MCF 10A (cell line): Measurements from ENCODE around the gene TMBIM6. TPM values are rescaled to one million over a fixed set of nuclear protein-coding genes. Genes with fewer than 3 reads are reported as not detected.
A peak's percentile ranks its signal among the peaks of the same experiment; 100 is the strongest.

Source experiments
- BruUV-seq: library from RNA; stranded (reverse); fragments of 400-500 nt; replicated peaks from 2 replicates; lab custom pipeline; 2021; lab: Mats Ljungman, UMichigan
- CTCF ChIA-PET: fragments of 300-600 bp; sonication (Branson Sonifier 250); formaldehyde crosslinking; extraction: SDS; loops from one replicate; lab custom pipeline; 2021; ENCODE audit warnings: antibody characterized with exemption, inconsistent platforms; lab: Yijun Ruan, JAX
- POLR2A ChIA-PET: fragments of 300-600, 350-650 bp; sonication (Branson Sonifier 250); formaldehyde crosslinking; extraction: SDS; loops from one replicate; lab custom pipeline; 2020; ENCODE audit warnings: antibody characterized with exemption, inconsistent platforms; lab: Yijun Ruan, JAX
- DNase-seq: peaks from one replicate; pipeline ENCODE4 v3.0.0-alpha.2; 2018; ENCODE audit not compliant: unreplicated experiment
- H3K27ac Mint-ChIP-seq: one replicate; pipeline ENCODE4 v1.8.0; 2022; ENCODE audit warnings: mild to moderate bottlenecking, low read depth, mixed read lengths; ENCODE audit not compliant: unreplicated experiment
- H3K27me3 Mint-ChIP-seq: one replicate; pipeline ENCODE4 v1.8.0; 2022; ENCODE audit warnings: mixed read lengths; ENCODE audit not compliant: insufficient read depth, unreplicated experiment
- H3K36me3 Mint-ChIP-seq: one replicate; pipeline ENCODE4 v1.8.0; 2022; ENCODE audit warnings: mild to moderate bottlenecking, moderate library complexity, mixed read lengths; ENCODE audit not compliant: insufficient read depth, unreplicated experiment
- H3K4me1 Mint-ChIP-seq: one replicate; pipeline ENCODE4 v1.8.0; 2022; ENCODE audit warnings: mixed read lengths; ENCODE audit not compliant: insufficient read depth, unreplicated experiment
- H3K4me3 Mint-ChIP-seq: one replicate; pipeline ENCODE4 v1.8.0; 2022; ENCODE audit warnings: mild to moderate bottlenecking, moderate library complexity, mixed read lengths; ENCODE audit not compliant: unreplicated experiment
- H3K9me3 Mint-ChIP-seq: one replicate; pipeline ENCODE4 v1.8.0; 2022; ENCODE audit warnings: mixed read lengths; ENCODE audit not compliant: unreplicated experiment
- CTCF ChIP-seq: fragments of 200-600 bp; IDR thresholded peaks from one replicate; pipeline ENCODE4 v1.8.0; 2022; ENCODE audit warnings: antibody characterized with exemption, mild to moderate bottlenecking; ENCODE audit not compliant: unreplicated experiment
- intact Hi-C: fragments of 100-400 bp; cut with micrococcal nuclease; formaldehyde crosslinking; loops from 2 replicates; pipeline ENCODE4 v1.14.1; 2022
- total RNA-seq: library from RNA; stranded (reverse); gene quantifications from 2 replicates; pipeline ENCODE4 v1.2.3, GENCODE V29; 2022

The TMBIM6 gene
- total RNA-seq, 1 experiment from 2014 or later: 517 TPM

- CTCF ChIA-PET: interaction anchor here (0.6 to 1.8 kb wide), 7 partner anchors 13 to 442 kb away, joined by 3 to 6 read pairs (median 3); partner anchors contain the start of gene TMBIM6
- no peak for TF ChIP-seq CTCF
- Mint-ChIP-seq H3K36me3 (no peaks in the 10 kb centered on the region), H3K4me3 (no peak overlapping the region), H3K27me3 (peaks cover 22% of the 10 kb centered on the region), H3K4me1 (peaks cover 4% of the 10 kb centered on the region), H3K27ac (no peak overlapping the region), H3K9me3 (no peaks in the 10 kb centered on the region)
- DNase-seq: no peak
- intact Hi-C loops: no loop called here
- no TSS peak for BruUV-seq
- POLR2A ChIA-PET: interaction anchor here (0.7 to 2.7 kb wide), 3 partner anchors 39 to 555 kb away, joined by 3 to 9 read pairs (median 3); partner anchors contain the start of gene TMBIM6
Observed at GRCh38 chr12:49702676-49703215, 38.6 kb upstream of the TMBIM6 start.

GRCh38 chr12:49703647-49704137, 37.7 kb upstream of the TMBIM6 start:
- H3K36me3 Mint-ChIP-seq: no peaks in the 10 kb centered on the region
- no peak for DNase-seq
- H3K27me3 Mint-ChIP-seq: peaks cover 31% of the 10 kb centered on the region
- ChIA-PET POLR2A (interaction anchor here (0.7 to 2.7 kb wide), 2 partner anchors 38 to 52 kb away, joined by 3 to 9 read pairs; partner anchors contain the start of gene TMBIM6), CTCF (interaction anchor here (0.6 to 1.8 kb wide), 6 partner anchors 11 to 468 kb away, joined by 3 to 6 read pairs (median 4); partner anchors contain the start of gene TMBIM6)
- no TSS peak for BruUV-seq
- H3K4me1 Mint-ChIP-seq: peaks cover 5% of the 10 kb centered on the region
- intact Hi-C loops: no loop called here
- H3K4me3 Mint-ChIP-seq: no peak overlapping the region
- H3K9me3 Mint-ChIP-seq: no peaks in the 10 kb centered on the region
- no peak for TF ChIP-seq CTCF
- H3K27ac Mint-ChIP-seq: no peak overlapping the region

- TF ChIP-seq CTCF: no peak
- ChIA-PET CTCF (interaction anchor here (0.7 to 1.0 kb wide), 6 partner anchors 12 to 1987 kb away, joined by 3 to 4 read pairs (median 3); no protein-coding TSS in a partner anchor), POLR2A (interaction anchor here (0.7 to 0.9 kb wide), 3 partner anchors 9 to 35 kb away, joined by 3 read pairs; no protein-coding TSS in a partner anchor)
- peak overlapping the region; percentile 46 for H3K4me3 Mint-ChIP-seq
- DNase-seq: no peak
- H3K4me1 Mint-ChIP-seq: peaks cover 5% of the 10 kb centered on the region
- no peaks in the 10 kb centered on the region for H3K9me3 Mint-ChIP-seq
- BruUV-seq: no TSS peak
- peaks cover 50% of the 10 kb centered on the region for H3K27me3 Mint-ChIP-seq
- H3K36me3 Mint-ChIP-seq: no peaks in the 10 kb centered on the region
- H3K27ac Mint-ChIP-seq: no peak overlapping the region
- intact Hi-C loops: loop anchor here (2.0 kb wide), 1 partner anchor 69 kb away; no protein-coding TSS in a partner anchor
Observed at GRCh38 chr12:49705479-49706134, 35.8 kb upstream of the TMBIM6 start.
